Mesenchymal stem cell (in vitro differentiated cells and primary cell): Measurements from ENCODE around the gene RGS13.

Source experiments
- DNase-seq: peaks from one replicate; pipeline ENCODE4 v3.0.0-alpha.2; 2013
- H2AFZ ChIP-seq: one replicate; pipeline ENCODE4 v1.6.1; 2013; ENCODE audit warnings: low read depth, mild to moderate bottlenecking, control low read depth, inconsistent platforms, low read length, moderate library complexity
- H2AK5ac ChIP-seq: 2 replicates; pipeline ENCODE4 v1.6.1; 2013; ENCODE audit warnings: low read length, moderate library complexity, mild to moderate bottlenecking, inconsistent platforms; ENCODE audit not compliant: severe bottlenecking
- H2BK120ac ChIP-seq: one replicate; pipeline ENCODE4 v1.6.1; 2013; ENCODE audit warnings: low read depth, mild to moderate bottlenecking, inconsistent platforms, low read length, moderate library complexity
- H2BK12ac ChIP-seq, 2 experiments: one replicate each; pipeline ENCODE4 v1.6.1; 2013; ENCODE audit warnings: inconsistent platforms in 2 of 2, low read length in 2 of 2, mild to moderate bottlenecking in 2 of 2, moderate library complexity in 2 of 2, control low read depth in 1 of 2
- H2BK15ac ChIP-seq: one replicate; pipeline ENCODE4 v1.6.1; 2013; ENCODE audit warnings: mild to moderate bottlenecking, low read depth, inconsistent platforms; ENCODE audit not compliant: poor library complexity, severe bottlenecking
- H2BK5ac ChIP-seq: 2 replicates; pipeline ENCODE4 v1.6.1; 2013; ENCODE audit warnings: low read depth, mild to moderate bottlenecking, low read length, control low read depth, inconsistent platforms; ENCODE audit not compliant: poor library complexity, severe bottlenecking
- H3K14ac ChIP-seq, 2 experiments: one replicate each; pipeline ENCODE4 v1.6.1; 2013; ENCODE audit warnings: inconsistent platforms in 2 of 2, low read length in 2 of 2, control low read depth in 1 of 2, mild to moderate bottlenecking in 1 of 2, moderate library complexity in 1 of 2
- H3K18ac ChIP-seq, 2 experiments: one replicate each; pipeline ENCODE4 v1.6.1; 2013; ENCODE audit warnings: inconsistent platforms in 2 of 2, low read length in 2 of 2, control low read depth in 1 of 2, low read depth in 1 of 2, mild to moderate bottlenecking in 1 of 2
- H3K23ac ChIP-seq, 2 experiments: one replicate each; pipeline ENCODE4 v1.6.1; 2013; ENCODE audit warnings: inconsistent platforms in 2 of 2, low read length in 2 of 2, mild to moderate bottlenecking in 2 of 2, moderate library complexity in 2 of 2, control low read depth in 1 of 2
- H3K27ac ChIP-seq: 2 replicates; pipeline ENCODE4 v1.5.1; 2013; ENCODE audit warnings: mild to moderate bottlenecking, moderate library complexity, low read length, control low read depth, inconsistent platforms; ENCODE audit not compliant: poor library complexity, severe bottlenecking
- H3K27me3 ChIP-seq, 2 experiments: 2 replicates each; pipeline versions ENCODE4 v1.6.1 to v1.7.0; 2013; ENCODE audit warnings: low read length in 2 of 2, mild to moderate bottlenecking in 2 of 2, moderate library complexity in 2 of 2, control low read depth in 1 of 2, inconsistent platforms in 1 of 2; ENCODE audit not compliant: control insufficient read depth in 1 of 2, insufficient read depth in 1 of 2
- H3K36me3 ChIP-seq, 2 experiments: 2 replicates each; pipeline versions ENCODE4 v1.6.1 to v1.7.0; 2013; ENCODE audit warnings: low read length in 2 of 2, control low read depth in 1 of 2, inconsistent platforms in 1 of 2, low read depth in 1 of 2, mild to moderate bottlenecking in 1 of 2; ENCODE audit not compliant: insufficient read depth in 2 of 2, control insufficient read depth in 1 of 2
- H3K4ac ChIP-seq, 2 experiments: one replicate each; pipeline ENCODE4 v1.6.1; 2013; ENCODE audit warnings: inconsistent platforms in 2 of 2, low read length in 2 of 2, mild to moderate bottlenecking in 2 of 2, moderate library complexity in 2 of 2, control low read depth in 1 of 2, low read depth in 1 of 2
- H3K4me1 ChIP-seq: 2 replicates; pipeline ENCODE4 v1.6.1; 2013; ENCODE audit warnings: low read depth, low read length, control low read depth; ENCODE audit not compliant: control insufficient read depth, insufficient read depth
- H3K4me2 ChIP-seq: 2 replicates; pipeline ENCODE4 v1.6.1; 2013; ENCODE audit warnings: low read length, mild to moderate bottlenecking, inconsistent platforms; ENCODE audit not compliant: poor library complexity, severe bottlenecking
- H3K4me3 ChIP-seq, 2 experiments: 2 replicates each; pipeline versions ENCODE4 v1.5.1 to v1.7.0; 2013; ENCODE audit warnings: low read length in 2 of 2, mild to moderate bottlenecking in 2 of 2, control low read depth in 1 of 2, low read depth in 1 of 2; ENCODE audit not compliant: insufficient read depth in 1 of 2
- H3K79me1 ChIP-seq: replicated peaks from 2 replicates; pipeline ENCODE4 v1.6.1; 2013; ENCODE audit warnings: mild to moderate bottlenecking, control low read depth, low read length, inconsistent platforms; ENCODE audit not compliant: poor library complexity, severe bottlenecking
- H3K9ac ChIP-seq: 2 replicates; pipeline ENCODE4 v1.7.0; 2013; ENCODE audit warnings: mild to moderate bottlenecking, low read length, moderate library complexity
- H3K9me3 ChIP-seq: 2 replicates; pipeline ENCODE4 v1.7.0; 2013; ENCODE audit warnings: mild to moderate bottlenecking, low read length; ENCODE audit not compliant: control insufficient read depth
- H4K8ac ChIP-seq: one replicate; pipeline ENCODE4 v1.6.1; 2013; ENCODE audit warnings: inconsistent platforms, mild to moderate bottlenecking, low read length, moderate library complexity
- H4K91ac ChIP-seq: one replicate; pipeline ENCODE4 v1.6.1; 2013; ENCODE audit warnings: mild to moderate bottlenecking, low read length, inconsistent platforms
- WGBS: methylation state at CpG from one replicate; pipeline ENCODE4 v1.1.7; 2013; ENCODE audit warnings: mixed read lengths; 5-methylcytosine and 5-hydroxymethylcytosine counted together

RGS13 gene

DNA sequence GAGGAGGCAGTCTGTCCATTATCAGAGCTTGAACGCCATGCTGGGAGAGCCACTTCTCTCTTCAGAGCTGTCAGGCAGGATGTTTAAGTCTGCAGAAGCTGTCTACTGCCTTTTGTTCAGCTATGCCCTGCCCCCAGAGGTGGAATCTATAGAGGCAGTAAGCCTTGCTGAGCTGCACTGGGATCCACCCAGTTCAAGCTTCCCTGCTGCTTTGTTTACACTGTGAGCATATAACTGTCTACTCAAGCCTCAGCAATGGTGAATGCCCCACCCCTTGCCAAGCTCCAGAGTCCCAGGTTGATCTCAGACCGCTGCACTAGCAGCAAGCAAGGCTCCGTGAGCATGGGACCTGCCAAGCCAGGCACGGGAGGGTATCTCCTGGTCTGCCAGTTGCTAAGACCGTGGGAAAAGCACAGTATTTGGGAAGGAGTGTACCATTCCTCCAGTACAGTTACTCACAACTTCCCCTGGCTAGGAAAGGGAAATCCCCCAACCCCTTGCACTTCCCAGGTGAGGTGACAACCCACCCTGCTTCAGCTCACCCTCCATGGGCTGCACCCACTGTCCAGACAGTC, 32.5 kb downstream of the RGS13 start:
- no peak overlapping the region for H3K4me2 ChIP-seq
- H3K27me3 ChIP-seq: no peaks in the 10 kb centered on the region
- H3K27ac ChIP-seq: no peak overlapping the region
- no peak overlapping the region for H4K91ac ChIP-seq
- peak overlapping the region; percentile 45 for H4K8ac ChIP-seq
- H2BK5ac ChIP-seq: no peak overlapping the region
- peak overlapping the region in 1 of 2 experiments; percentile 83 for H3K14ac ChIP-seq
- no peak overlapping the region for H3K9ac ChIP-seq
- H3K4me3 ChIP-seq: no peak overlapping the region
- no peaks in the 10 kb centered on the region for H3K79me1 ChIP-seq
- peaks cover 1% of the 10 kb centered on the region for H3K4me1 ChIP-seq
- H3K4ac ChIP-seq: no peak overlapping the region
- 76% methylated on average over 5 of the region's 5 CpGs for WGBS
- no peak overlapping the region for H2BK15ac ChIP-seq
- peak; percentile 12 for DNase-seq
- H2AFZ ChIP-seq: peak overlapping the region; percentile 32
- no peak overlapping the region for H2AK5ac ChIP-seq
- H3K36me3 ChIP-seq: no peaks in the 10 kb centered on the region
- no peak overlapping the region for H3K18ac ChIP-seq
- H3K23ac ChIP-seq: no peak overlapping the region
- H2BK120ac ChIP-seq: no peak overlapping the region
- peak overlapping the region in 1 of 2 experiments; percentile 56 for H2BK12ac ChIP-seq
- H3K9me3 ChIP-seq: no peaks in the 10 kb centered on the region

DNA sequence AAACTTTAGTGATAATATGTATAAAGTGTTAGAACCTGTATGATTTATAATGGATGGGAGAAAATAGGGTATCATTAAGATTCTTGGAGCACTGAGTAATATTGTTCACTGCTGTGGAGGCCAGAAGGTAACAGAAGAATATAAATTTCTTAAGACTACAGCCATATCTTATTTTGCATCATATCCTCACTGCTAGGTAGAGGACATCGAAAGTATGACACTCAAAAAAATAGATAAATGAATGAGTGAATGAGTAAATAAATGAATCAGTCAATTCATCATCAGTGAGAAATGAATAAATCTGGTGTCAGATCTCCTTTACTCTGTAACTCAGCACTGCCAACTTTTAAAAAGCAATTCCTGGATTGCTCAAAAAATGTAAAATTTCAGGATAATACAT, 33.2 kb downstream of the RGS13 start:
- Histone ChIP-seq H3K27ac (no peak overlapping the region), H2BK120ac (no peak overlapping the region), H2BK12ac (no peak overlapping the region), H3K4me2 (no peak overlapping the region), H2AFZ (no peak overlapping the region), H3K23ac (no peak overlapping the region), H2BK5ac (no peak overlapping the region), H3K14ac (no peak overlapping the region), H3K4me1 (peaks cover 1% of the 10 kb centered on the region), H3K18ac (no peak overlapping the region), H3K4ac (no peak overlapping the region), H3K27me3 (no peaks in the 10 kb centered on the region), H3K9me3 (no peaks in the 10 kb centered on the region), H3K36me3 (no peaks in the 10 kb centered on the region), H2BK15ac (no peak overlapping the region), H4K8ac (no peak overlapping the region), H3K4me3 (no peak overlapping the region), H4K91ac (no peak overlapping the region), H3K79me1 (no peaks in the 10 kb centered on the region), H2AK5ac (no peak overlapping the region), H3K9ac (no peak overlapping the region)
- no peak for DNase-seq
- WGBS: no CpG with 5 or more reads among the region's 1 CpG

DNA sequence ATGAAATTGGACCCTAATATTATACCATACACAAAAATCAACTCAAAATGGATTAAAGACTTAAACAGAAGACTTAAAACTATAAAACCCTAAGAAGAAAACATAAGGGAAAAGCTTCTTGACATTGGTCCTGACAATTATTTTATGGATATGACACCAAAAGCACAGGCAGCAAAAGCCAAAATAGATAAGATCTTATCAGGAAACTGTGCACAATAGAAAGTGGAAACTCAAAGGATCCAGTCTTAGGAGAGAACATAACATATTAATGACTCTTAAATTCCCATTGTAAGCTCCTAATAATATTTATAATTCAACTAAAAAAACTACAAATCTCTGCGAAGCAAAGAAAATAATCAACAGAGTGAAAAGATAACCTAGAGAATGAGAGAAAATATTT, 39.8 kb downstream of the RGS13 start:
- no peaks in the 10 kb centered on the region for H3K27me3 ChIP-seq
- no peak overlapping the region for H2BK15ac ChIP-seq
- no peak overlapping the region for H3K4ac ChIP-seq
- no peak for DNase-seq
- no peaks in the 10 kb centered on the region for H3K4me1 ChIP-seq
- no peaks in the 10 kb centered on the region for H3K36me3 ChIP-seq
- H3K9ac ChIP-seq: no peak overlapping the region
- no peak overlapping the region for H2BK5ac ChIP-seq
- WGBS: no CpG with 5 or more reads among the region's 1 CpG
- no peak overlapping the region for H2AK5ac ChIP-seq
- no peak overlapping the region for H3K14ac ChIP-seq
- H3K4me2 ChIP-seq: no peak overlapping the region
- no peak overlapping the region for H2AFZ ChIP-seq
- no peak overlapping the region for H4K91ac ChIP-seq
- no peaks in the 10 kb centered on the region for H3K9me3 ChIP-seq
- no peak overlapping the region for H2BK120ac ChIP-seq
- no peak overlapping the region for H2BK12ac ChIP-seq
- H3K4me3 ChIP-seq: no peak overlapping the region
- no peaks in the 10 kb centered on the region for H3K79me1 ChIP-seq
- no peak overlapping the region for H3K23ac ChIP-seq
- H3K18ac ChIP-seq: no peak overlapping the region
- no peak overlapping the region for H4K8ac ChIP-seq
- no peak overlapping the region for H3K27ac ChIP-seq

DNA sequence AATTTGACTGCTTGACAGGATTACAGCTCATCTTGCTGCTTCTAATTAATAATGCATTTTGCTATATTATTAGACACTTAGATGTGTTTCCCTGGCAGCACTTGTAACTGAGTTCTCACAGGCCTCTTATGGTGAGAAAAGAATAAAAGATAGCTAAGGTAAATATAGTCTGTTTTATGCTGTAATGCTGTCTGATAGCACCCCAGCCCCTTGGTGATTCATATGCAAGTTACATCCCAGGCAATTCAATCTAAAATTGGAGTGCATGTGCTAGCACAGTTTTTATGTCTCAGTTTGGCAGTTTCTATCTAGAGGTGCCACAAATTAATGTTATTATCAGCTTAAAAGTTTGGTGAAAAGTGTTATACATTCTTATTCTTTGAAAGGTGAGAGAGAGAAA, 42.2 kb downstream of the RGS13 start:
- Histone ChIP-seq H3K9me3 (no peaks in the 10 kb centered on the region), H3K9ac (no peak overlapping the region), H3K4me1 (no peaks in the 10 kb centered on the region), H3K4me3 (no peak overlapping the region), H2BK12ac (no peak overlapping the region), H3K36me3 (no peaks in the 10 kb centered on the region), H2BK120ac (no peak overlapping the region), H3K23ac (no peak overlapping the region), H3K4me2 (no peak overlapping the region), H4K8ac (no peak overlapping the region), H2AFZ (no peak overlapping the region), H2AK5ac (no peak overlapping the region), H3K4ac (no peak overlapping the region), H3K14ac (no peak overlapping the region), H4K91ac (no peak overlapping the region), H3K27me3 (no peaks in the 10 kb centered on the region), H2BK5ac (no peak overlapping the region), H3K27ac (no peak overlapping the region), H3K79me1 (no peaks in the 10 kb centered on the region), H3K18ac (no peak overlapping the region), H2BK15ac (no peak overlapping the region)
- no peak for DNase-seq
